Erythroblast (primary cell): ENCODE data around the gene EIF5AL1.
"Not testable (repeated sequence)": the region's sequence is repeated elsewhere in the genome, so short reads cannot be mapped to it uniquely, and the experiment has no call there.

Source experiments
- DNase-seq, 2 experiments: peaks; one replicate each; lab custom pipeline; 2025; lab: John Stamatoyannopoulos, UW
- GATA1 ChIP-seq: IDR thresholded peaks from 2 replicates; pipeline ENCODE4 v1.6.1; 2011; ENCODE audit warnings: low read depth, mild to moderate bottlenecking, control low read depth, low read length, moderate library complexity
- POLR2A ChIP-seq: IDR thresholded peaks from 2 replicates; pipeline ENCODE4 v1.6.1; 2011; ENCODE audit warnings: mild to moderate bottlenecking, low read length

The EIF5AL1 gene

DNA sequence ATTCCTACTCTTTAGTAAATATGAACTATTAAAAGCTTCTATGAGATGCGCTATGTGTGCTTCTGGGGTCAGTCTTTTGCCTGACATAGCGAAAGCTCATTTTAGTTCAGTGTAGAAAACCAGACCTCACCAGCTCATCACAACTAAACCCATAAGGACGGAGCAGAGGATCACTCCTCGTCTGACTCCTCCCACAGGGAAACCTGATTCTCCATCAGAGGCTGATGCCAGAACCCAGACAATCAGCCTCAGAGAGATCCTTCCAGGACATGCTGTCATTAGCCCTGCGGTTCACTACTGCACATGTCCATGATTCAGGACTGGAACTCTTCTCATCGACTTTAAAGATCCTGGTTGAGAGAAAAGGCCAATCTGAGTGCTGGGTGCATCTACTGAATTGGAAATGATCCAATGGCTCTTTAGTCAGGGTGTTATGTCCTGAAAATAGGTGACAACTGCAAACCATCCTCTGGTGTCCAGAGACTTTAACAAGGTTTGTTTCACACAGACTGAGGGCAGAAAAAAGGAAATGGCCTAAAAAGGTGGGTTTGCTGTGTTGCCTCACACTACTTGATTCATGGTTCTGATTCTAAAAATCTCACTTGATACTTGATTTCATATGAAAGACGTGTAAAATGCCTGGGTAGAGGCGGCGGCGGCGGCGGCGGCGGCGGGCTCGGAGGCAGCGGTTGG, at the start of gene EIF5AL1:
Gene EIF5AL1, plus strand, starts transcription at position 643 of the 693 bp plus-strand sequence. CDS start 117 bp downstream, outside the sequence.
- not testable (repeated sequence) for DNase-seq

DNA sequence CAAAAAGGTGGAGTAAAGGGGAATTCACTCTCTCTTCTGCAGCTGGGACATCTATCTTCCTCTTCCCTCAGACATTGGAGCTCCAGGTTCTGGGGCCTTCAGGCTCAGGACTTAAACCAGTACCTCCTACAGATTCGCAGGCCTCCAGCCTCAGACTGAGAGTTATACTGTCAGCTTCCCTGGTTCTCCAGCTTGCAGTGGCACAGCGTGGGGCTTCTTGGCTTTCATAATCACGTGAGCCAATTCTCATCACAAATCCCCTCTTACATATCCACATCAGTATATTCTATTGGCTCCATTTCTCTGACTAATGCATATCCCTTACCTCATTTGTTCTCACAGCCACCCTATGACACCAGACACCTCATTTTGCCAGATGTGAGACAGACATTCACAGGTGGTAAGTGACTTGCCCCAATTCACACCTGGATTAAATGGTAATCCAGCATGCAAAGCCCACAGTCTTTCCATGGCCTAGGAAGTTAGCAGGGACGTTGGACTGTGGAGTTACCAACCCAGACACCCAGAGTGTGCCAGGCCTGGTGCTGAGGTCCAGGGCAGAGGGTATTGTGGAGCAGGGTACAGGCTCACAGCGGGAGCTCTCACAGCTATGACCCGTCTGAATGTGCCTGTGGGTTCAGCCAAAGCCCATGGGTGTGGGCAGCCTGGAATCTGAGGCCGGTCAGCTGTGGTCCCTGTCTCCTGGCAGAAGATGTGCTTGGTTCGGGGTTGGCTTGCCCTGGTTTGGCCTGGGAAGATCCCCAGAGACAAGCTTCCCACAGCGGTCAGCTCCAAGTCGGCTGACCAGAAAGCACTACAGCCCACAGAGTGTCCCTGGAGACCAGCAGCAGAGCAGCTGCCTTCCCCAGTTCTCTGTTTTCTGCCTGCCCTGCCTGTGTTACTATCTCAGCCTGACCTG, 48.5 kb upstream of the EIF5AL1 start:
- DNase-seq, result no peak
- TF ChIP-seq POLR2A (no peak), GATA1 (no peak)

DNA sequence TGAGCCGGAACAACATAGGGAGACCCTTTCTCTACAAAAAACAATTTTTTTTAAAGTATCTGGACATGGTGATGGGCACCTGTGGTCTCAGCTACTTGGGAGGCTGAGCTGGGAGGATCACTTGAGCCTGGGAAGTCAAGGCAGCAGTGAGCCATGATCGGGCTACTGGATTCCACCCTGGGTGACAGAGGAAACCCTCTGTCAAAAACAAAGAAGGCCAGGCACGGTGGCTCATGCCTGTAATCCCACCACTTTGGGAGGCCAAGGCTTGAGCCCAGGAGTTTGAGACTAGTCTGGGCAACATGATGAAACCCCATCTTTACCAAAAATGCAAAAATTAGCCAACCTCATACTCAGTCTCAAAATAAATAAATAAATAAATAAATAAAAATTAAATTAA, 47.0 kb upstream of the EIF5AL1 start:
- no peak for DNase-seq
- TF ChIP-seq POLR2A (no peak), GATA1 (no peak)

DNA sequence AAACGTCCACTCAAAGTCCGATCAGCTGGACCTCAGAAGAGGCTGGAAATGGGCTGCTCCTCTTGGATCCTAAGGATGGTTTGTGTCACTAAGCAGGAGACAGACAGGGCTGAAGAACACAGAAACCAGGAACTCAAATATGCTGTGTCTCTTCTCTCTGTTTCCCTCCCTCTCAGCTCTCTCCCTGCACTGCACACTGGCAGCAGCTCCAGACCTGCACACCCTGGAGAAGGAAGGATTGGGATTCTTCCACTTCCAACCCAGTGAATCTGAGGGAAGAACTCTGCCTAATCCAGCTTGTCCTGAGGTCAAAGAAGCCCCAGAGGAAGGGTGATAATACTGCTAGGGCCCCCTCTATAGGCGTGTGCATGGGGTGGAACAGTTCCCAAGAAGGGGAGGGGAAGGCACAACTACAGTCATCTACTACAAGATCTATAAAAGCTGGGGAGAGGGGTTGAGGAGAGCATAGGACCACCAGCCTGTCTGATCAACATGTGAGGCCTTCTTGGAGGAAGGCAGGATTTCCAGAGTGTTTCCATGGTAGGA, 44.2 kb upstream of the EIF5AL1 start:
- no peak for DNase-seq
- TF ChIP-seq POLR2A (no peak), GATA1 (no peak)

DNA sequence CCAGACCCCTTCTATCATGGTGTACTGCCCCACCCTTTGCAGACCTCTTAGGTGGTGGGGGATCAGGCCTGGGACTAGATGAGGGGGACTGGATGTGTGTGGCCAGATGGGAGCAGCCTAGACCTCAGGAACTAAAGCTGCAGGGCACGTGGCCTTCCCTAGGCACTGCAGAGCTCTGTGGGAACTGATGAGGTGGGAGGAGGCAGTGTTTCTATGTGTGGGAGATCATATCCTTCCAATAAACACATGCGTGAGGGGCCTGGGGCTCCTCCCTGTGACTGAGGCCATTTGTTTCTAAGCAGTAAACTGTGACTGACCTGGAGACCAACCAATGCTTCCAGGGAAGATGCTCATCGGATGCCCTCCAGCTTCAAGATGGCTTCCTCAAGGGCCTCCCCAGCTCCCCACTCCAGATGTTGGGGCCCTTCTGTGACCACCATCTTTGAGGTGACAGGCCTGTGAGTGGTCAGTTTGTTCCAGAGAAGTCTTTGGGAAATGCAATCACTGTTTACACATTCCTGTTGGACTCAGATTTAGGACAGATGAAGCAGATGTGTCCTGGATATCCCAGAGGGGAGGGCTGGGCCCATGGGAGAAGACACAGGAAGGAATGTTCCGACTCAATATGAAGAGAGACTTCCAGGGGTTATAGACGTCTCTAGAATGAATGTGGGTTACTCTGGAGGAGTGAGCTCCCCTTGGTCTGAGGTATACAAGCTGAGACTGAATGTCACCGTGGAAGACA, 43.3 kb upstream of the EIF5AL1 start:
- TF ChIP-seq POLR2A (no peak), GATA1 (no peak)
- no peak for DNase-seq

DNA sequence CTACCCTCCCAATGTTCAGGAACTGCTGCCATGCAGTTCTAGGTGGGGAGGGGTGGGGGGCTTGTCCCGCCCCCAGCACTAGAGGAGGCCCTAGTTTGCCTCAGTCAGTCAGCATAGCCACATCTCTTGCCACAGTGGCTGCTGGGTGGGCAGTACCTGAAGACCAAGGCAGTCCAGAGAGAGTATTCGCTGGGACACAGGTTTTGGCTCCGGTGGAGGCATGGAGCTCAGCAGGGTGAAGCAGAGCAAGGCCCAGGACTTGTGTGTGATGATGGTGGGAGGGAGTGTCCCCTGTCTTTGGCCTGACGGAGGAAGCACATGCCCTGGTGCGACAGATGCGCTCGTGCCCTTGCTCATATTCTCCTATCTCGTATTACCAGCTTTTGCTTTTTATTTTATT, 42.2 kb upstream of the EIF5AL1 start:
- TF ChIP-seq POLR2A (no peak), GATA1 (no peak)
- no peak for DNase-seq

DNA sequence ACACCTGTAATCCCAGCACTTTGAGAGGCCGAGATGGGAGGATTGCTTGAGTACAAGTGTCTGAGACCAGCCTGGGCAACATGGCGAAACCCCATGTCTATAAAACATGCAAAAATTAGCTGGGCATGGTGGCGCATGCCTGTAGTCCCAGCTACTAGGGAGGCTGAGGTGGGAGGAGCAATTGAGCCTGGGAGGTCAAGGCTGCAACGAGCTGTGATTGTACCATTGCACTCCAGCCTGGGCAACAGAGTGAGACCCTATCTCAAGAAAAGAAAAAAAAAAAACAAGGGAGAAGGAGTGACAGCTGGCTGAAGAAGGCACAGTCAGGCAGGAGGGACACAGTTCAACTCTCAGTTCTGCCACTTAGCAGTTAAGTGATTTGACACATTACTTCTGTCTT, 40.6 kb upstream of the EIF5AL1 start:
- DNase-seq, result no peak
- no peak for TF ChIP-seq GATA1
- TF ChIP-seq POLR2A, result no peak

DNA sequence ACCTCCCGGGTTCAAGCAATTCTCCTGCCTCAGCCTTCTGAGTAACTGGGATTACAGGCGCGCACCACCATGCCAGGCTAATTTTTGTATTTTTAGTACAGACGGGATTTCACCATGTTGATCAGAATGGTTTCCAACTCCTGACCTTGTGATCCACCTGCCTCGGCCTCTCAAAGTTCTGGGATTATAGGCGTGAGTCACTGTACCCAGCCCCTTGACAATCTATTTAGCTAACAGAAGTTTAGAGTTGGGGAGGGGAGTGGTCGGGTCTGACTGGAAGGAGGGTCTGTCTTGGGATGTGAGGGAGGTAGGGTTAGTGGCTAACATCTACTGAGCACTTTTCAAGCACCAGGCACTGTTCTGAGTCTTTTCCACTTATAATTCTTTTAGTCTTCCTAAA, 39.9 kb upstream of the EIF5AL1 start:
- TF ChIP-seq GATA1, result no peak
- TF ChIP-seq POLR2A, result no peak

DNA sequence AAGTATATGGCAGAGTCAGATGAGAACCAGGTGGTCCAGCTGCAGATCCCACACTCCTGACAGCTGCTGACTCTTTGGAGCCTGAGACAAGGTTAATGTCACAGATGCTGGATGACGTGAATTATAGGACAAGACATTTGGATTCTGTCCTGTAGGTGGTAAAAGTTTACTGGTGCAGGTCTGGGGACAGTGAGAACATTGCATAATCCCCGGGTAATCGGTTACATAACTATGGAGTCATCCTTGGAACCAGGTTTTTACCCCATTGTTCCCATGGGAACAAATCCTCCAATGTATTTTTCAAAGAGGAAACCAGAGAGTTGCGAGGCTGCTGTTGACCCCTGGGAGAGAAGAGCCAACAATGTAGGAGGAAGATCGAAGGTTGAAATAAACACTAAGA, 39.4 kb upstream of the EIF5AL1 start:
- no peak for TF ChIP-seq GATA1
- TF ChIP-seq POLR2A, result no peak
- no peak for DNase-seq

More for the DNA sequence above, 39.9 kb upstream of the EIF5AL1 start:
- no peak for DNase-seq

DNA sequence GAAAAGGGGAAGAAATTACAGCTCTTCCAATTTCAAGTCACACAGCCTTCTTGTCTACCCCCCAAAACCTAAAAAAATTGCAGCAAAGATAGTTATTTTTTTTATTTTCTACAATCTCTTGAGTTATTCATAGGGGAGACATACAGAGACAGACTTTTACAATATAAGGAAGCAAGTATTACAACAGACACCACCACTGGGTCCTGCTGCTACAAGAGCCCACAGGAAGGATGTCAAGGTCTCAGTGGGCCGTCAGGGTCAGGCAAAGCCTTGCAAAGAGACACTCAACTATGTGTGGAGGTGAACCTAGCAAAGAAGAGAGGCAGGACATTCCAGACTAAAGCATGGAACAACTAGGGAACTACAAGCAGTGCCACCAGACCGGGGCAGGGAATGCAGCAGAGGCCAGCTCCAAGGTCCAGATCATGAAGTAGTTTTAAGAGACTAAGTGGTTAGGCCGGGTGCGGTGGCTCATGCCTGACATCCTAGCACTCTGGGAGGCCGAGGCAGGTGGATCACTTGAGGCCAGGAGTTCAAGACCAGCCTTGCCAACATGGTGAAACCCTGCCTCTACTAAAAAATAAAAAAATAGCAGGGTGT, 38.7 kb upstream of the EIF5AL1 start:
- DNase-seq, result no peak
- no peak for TF ChIP-seq POLR2A
- TF ChIP-seq GATA1, result no peak

DNA sequence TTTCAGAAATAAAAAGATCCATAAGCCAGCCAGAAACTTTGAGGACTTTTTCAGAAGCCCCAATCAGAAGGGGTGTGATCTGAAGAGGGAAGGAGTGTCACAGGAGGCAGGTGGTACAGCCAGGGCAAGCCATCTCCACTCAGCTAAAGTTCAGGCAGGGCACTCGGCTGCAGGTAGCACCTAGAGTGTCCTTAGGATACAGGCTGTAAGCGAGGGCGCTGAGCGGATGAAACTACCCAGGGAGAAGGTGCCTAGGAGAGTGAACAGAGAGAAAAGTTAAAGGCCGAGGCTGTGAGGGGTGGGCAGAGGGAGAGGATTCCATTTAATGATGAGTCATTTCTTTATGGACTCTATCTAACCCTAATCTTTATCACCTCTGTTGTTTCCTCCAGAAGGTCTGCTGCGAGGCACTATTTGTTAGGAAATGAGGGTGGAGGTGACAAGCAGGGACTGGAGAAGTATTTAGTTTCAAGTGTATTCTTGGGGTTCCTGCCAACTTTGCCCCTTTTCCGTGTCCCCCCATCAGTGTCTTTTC, 37.1 kb upstream of the EIF5AL1 start:
- DNase-seq, result no peak
- no peak for TF ChIP-seq GATA1
- no peak for TF ChIP-seq POLR2A

DNA sequence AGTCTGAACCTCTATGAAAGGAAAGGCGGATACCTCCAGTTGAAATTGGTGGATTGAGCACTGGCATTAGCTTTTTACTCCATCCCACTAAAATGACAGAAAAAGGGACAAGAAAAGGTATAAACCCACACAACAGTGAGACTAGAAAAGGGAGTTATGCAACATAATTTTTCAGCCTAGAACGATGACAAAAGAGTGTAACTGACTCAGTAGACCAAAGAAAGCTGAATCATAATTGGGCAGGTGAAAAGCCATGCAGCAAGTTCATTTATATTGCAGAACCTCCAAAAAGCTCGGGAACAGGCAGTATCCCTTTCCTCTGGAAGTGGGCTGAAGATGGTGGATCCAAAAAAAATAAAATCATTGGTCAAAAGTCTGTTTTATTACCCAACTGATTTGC, 36.5 kb upstream of the EIF5AL1 start:
- TF ChIP-seq GATA1 (no peak), POLR2A (no peak)
- no peak for DNase-seq

DNA sequence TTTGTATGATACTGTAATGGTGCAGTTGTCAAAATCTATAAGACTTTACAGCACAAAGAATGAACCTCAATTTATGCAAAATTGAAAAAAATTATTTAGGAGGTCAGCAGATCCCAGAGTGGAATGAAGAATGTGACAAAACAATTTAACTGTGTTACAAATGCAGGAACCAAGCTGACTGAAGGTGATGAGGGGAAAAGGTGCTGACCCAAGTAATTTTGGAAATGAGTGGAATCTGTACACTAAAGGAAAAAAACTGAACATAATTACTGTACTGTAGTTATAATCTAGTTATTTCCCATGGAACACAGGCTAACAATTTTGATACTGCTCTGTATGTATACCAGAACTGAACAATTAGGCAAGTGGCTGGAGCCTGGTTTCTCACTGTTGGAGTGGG, 35.7 kb upstream of the EIF5AL1 start:
- DNase-seq, result no peak
- TF ChIP-seq POLR2A (no peak), GATA1 (no peak)
